Measurements from ENCODE around the gene ITSN1. TPM values are rescaled to one million over a fixed set of nuclear protein-coding genes. Genes with fewer than 3 reads are reported as not detected.
"Not testable (repeated sequence)": the region's sequence is repeated elsewhere in the genome, so short reads cannot be mapped to it uniquely, and the experiment has no call there.

ITSN1 gene
- total RNA-seq, 1 donor from 2014 or later: 4.8 TPM

GRCh38 chr21:33931052-33931798 is 288.9 kb downstream of the ITSN1 start:
- H3K27me3 Mint-ChIP-seq; H3K9me3 Mint-ChIP-seq; intact Hi-C loops (cut with micrococcal nuclease): not testable (repeated sequence)
- peak overlapping the region; percentile 99 for H3K27ac Mint-ChIP-seq
- H3K36me3 Mint-ChIP-seq (ENCODE audit: low read depth): peaks cover 13% of the 10 kb centered on the region
- peak overlapping the region; percentile 94 for H3K4me3 Mint-ChIP-seq
- DNase-seq: peak; percentile 86
- H3K4me1 Mint-ChIP-seq: peaks cover 35% of the 10 kb centered on the region

- no peaks in the 10 kb centered on the region for H3K9me3 Mint-ChIP-seq
Observed at GRCh38 chr21:33931799-33932390, 289.6 kb downstream of the ITSN1 start.

GRCh38 chr21:33932731-33933130 is 290.4 kb downstream of the ITSN1 start:
- no peaks in the 10 kb centered on the region for H3K27me3 Mint-ChIP-seq
- H3K4me1 Mint-ChIP-seq: peaks cover 46% of the 10 kb centered on the region
- peaks cover 13% of the 10 kb centered on the region for H3K36me3 Mint-ChIP-seq (ENCODE audit: low read depth)
- H3K9me3 Mint-ChIP-seq: no peaks in the 10 kb centered on the region
- DNase-seq: no peak
- intact Hi-C loops (cut with micrococcal nuclease): loop anchor here (2.0 kb wide), 3 partner anchors 14 to 44 kb away; partner anchors contain the start of gene ATP5PO
- H3K27ac Mint-ChIP-seq: peak overlapping the region; percentile 99
- peak overlapping the region; percentile 94 for H3K4me3 Mint-ChIP-seq

More at GRCh38 chr21:33931799-33932390, 289.6 kb downstream of the ITSN1 start:
- peak overlapping the region; percentile 99 for H3K27ac Mint-ChIP-seq
- DNase-seq: peak; percentile 80
- peak overlapping the region; percentile 94 for H3K4me3 Mint-ChIP-seq
- H3K4me1 Mint-ChIP-seq: peaks cover 42% of the 10 kb centered on the region
- intact Hi-C loops (cut with micrococcal nuclease): loop anchor here (2.0 kb wide), 3 partner anchors 15 to 45 kb away; partner anchors contain the start of gene ATP5PO
- no peaks in the 10 kb centered on the region for H3K27me3 Mint-ChIP-seq
- H3K36me3 Mint-ChIP-seq (ENCODE audit: low read depth): peaks cover 13% of the 10 kb centered on the region

- intact Hi-C loops (cut with micrococcal nuclease): loop anchor here (1.0 kb wide), 1 partner anchor 11 kb away; no protein-coding TSS in a partner anchor
- H3K4me3 Mint-ChIP-seq: peak overlapping the region; percentile 47
- H3K36me3 Mint-ChIP-seq (ENCODE audit: low read depth): peaks cover 37% of the 10 kb centered on the region
- no peaks in the 10 kb centered on the region for H3K27me3 Mint-ChIP-seq
- peaks cover 61% of the 10 kb centered on the region for H3K4me1 Mint-ChIP-seq
- DNase-seq: peak; percentile 80
- peaks cover 5% of the 10 kb centered on the region for H3K9me3 Mint-ChIP-seq
- H3K27ac Mint-ChIP-seq: peak overlapping the region; percentile 86
Observed at GRCh38 chr21:33936301-33937038, 294.2 kb downstream of the ITSN1 start.

GRCh38 chr21:33937146-33937545 is 294.8 kb downstream of the ITSN1 start:
- Mint-ChIP-seq H3K9me3 (peaks cover 5% of the 10 kb centered on the region), H3K4me3 (peak overlapping the region; percentile 47), H3K4me1 (peaks cover 57% of the 10 kb centered on the region), H3K36me3 (ENCODE audit: low read depth) (peaks cover 34% of the 10 kb centered on the region), H3K27me3 (no peaks in the 10 kb centered on the region), H3K27ac (peak overlapping the region; percentile 86)
- DNase-seq: peak; percentile 67
- intact Hi-C loops (cut with micrococcal nuclease): no loop called here

- peaks cover 54% of the 10 kb centered on the region for H3K4me1 Mint-ChIP-seq
- H3K27ac Mint-ChIP-seq: peak overlapping the region; percentile 86
- H3K36me3 Mint-ChIP-seq (ENCODE audit: low read depth): peaks cover 34% of the 10 kb centered on the region
Observed at GRCh38 chr21:33937931-33938339, 295.6 kb downstream of the ITSN1 start.

GRCh38 chr21:33938381-33938780 is 296.1 kb downstream of the ITSN1 start:
- H3K36me3 Mint-ChIP-seq (ENCODE audit: low read depth): peaks cover 36% of the 10 kb centered on the region
- peaks cover 5% of the 10 kb centered on the region for H3K9me3 Mint-ChIP-seq
- DNase-seq: peak; percentile 40
- H3K27me3 Mint-ChIP-seq: no peaks in the 10 kb centered on the region
- H3K27ac Mint-ChIP-seq: peak overlapping the region; percentile 86
- peaks cover 50% of the 10 kb centered on the region for H3K4me1 Mint-ChIP-seq
- no peak overlapping the region for H3K4me3 Mint-ChIP-seq
- intact Hi-C loops (cut with micrococcal nuclease): no loop called here

More at GRCh38 chr21:33937931-33938339, 295.6 kb downstream of the ITSN1 start:
- intact Hi-C loops (cut with micrococcal nuclease): no loop called here
- Mint-ChIP-seq H3K9me3 (peaks cover 5% of the 10 kb centered on the region), H3K4me3 (peak overlapping the region; percentile 24), H3K27me3 (no peaks in the 10 kb centered on the region)
- DNase-seq: peak; percentile 59

- Mint-ChIP-seq H3K27me3 (no peaks in the 10 kb centered on the region), H3K9me3 (peaks cover 6% of the 10 kb centered on the region), H3K4me3 (no peak overlapping the region), H3K36me3 (ENCODE audit: low read depth) (peaks cover 44% of the 10 kb centered on the region), H3K27ac (peak overlapping the region; percentile 45), H3K4me1 (peaks cover 49% of the 10 kb centered on the region)
- intact Hi-C loops (cut with micrococcal nuclease): no loop called here
- no peak for DNase-seq
Observed at GRCh38 chr21:33939226-33939625, 296.9 kb downstream of the ITSN1 start.

- H3K4me3 Mint-ChIP-seq: no peak overlapping the region
- no peaks in the 10 kb centered on the region for H3K27me3 Mint-ChIP-seq
- no peak for DNase-seq
- intact Hi-C loops (cut with micrococcal nuclease): no loop called here
- no peak overlapping the region for H3K27ac Mint-ChIP-seq
- peaks cover 15% of the 10 kb centered on the region for H3K9me3 Mint-ChIP-seq
- peaks cover 49% of the 10 kb centered on the region for H3K4me1 Mint-ChIP-seq
- H3K36me3 Mint-ChIP-seq (ENCODE audit: low read depth): peaks cover 52% of the 10 kb centered on the region
Observed at GRCh38 chr21:33940164-33940880, 298.0 kb downstream of the ITSN1 start.

GRCh38 chr21:33940881-33941245 is 298.6 kb downstream of the ITSN1 start:
- Mint-ChIP-seq H3K27me3 (no peaks in the 10 kb centered on the region), H3K36me3 (ENCODE audit: low read depth) (peaks cover 51% of the 10 kb centered on the region), H3K4me3 (no peak overlapping the region), H3K27ac (peak overlapping the region; percentile 54), H3K4me1 (peaks cover 47% of the 10 kb centered on the region), H3K9me3 (peaks cover 15% of the 10 kb centered on the region)
- DNase-seq: no peak
- intact Hi-C loops (cut with micrococcal nuclease): no loop called here

- H3K36me3 Mint-ChIP-seq (ENCODE audit: low read depth): peaks cover 62% of the 10 kb centered on the region
- H3K27ac Mint-ChIP-seq: no peak overlapping the region
- no peak overlapping the region for H3K4me3 Mint-ChIP-seq
- peaks cover 21% of the 10 kb centered on the region for H3K9me3 Mint-ChIP-seq
- intact Hi-C loops (cut with micrococcal nuclease): no loop called here
- DNase-seq: no peak
- H3K4me1 Mint-ChIP-seq: peaks cover 48% of the 10 kb centered on the region
- no peaks in the 10 kb centered on the region for H3K27me3 Mint-ChIP-seq
Observed at GRCh38 chr21:33942426-33942825, 300.1 kb downstream of the ITSN1 start.

- no peak overlapping the region for H3K27ac Mint-ChIP-seq
- H3K4me3 Mint-ChIP-seq: no peak overlapping the region
- H3K27me3 Mint-ChIP-seq: peaks cover 3% of the 10 kb centered on the region
- peaks cover 66% of the 10 kb centered on the region for H3K36me3 Mint-ChIP-seq (ENCODE audit: low read depth)
- intact Hi-C loops (cut with micrococcal nuclease): no loop called here
- peaks cover 54% of the 10 kb centered on the region for H3K4me1 Mint-ChIP-seq
- DNase-seq: no peak
- H3K9me3 Mint-ChIP-seq: peaks cover 25% of the 10 kb centered on the region
Observed at GRCh38 chr21:33943293-33943692, 301.0 kb downstream of the ITSN1 start.

GRCh38 chr21:33944185-33944763 is 302.0 kb downstream of the ITSN1 start:
- H3K27me3 Mint-ChIP-seq: peaks cover 3% of the 10 kb centered on the region
- H3K9me3 Mint-ChIP-seq: peaks cover 25% of the 10 kb centered on the region
- intact Hi-C loops (cut with micrococcal nuclease): no loop called here
- H3K4me1 Mint-ChIP-seq: peaks cover 58% of the 10 kb centered on the region
- H3K27ac Mint-ChIP-seq: peak overlapping the region; percentile 74
- peaks cover 60% of the 10 kb centered on the region for H3K36me3 Mint-ChIP-seq (ENCODE audit: low read depth)
- H3K4me3 Mint-ChIP-seq: no peak overlapping the region
- DNase-seq: peak; percentile 29

Measured in activated CD4-positive, alpha-beta T cell treated with anti-CD3 and anti-CD28 coated beads, Interleukin-2, amount 10 ng/mL, durations not matched to agents 24 days and 14 days (primary cell).